HuH-7.5 (cell line): Measurements from ENCODE around the gene NKD2.
"Not testable (repeated sequence)": the region's sequence is repeated elsewhere in the genome, so short reads cannot be mapped to it uniquely, and the experiment has no call there.

Experiments used
- DNase-seq: peaks from one replicate; pipeline ENCODE4 v3.0.0; 2011; ENCODE audit warnings: low spot score

The NKD2 gene

DNA sequence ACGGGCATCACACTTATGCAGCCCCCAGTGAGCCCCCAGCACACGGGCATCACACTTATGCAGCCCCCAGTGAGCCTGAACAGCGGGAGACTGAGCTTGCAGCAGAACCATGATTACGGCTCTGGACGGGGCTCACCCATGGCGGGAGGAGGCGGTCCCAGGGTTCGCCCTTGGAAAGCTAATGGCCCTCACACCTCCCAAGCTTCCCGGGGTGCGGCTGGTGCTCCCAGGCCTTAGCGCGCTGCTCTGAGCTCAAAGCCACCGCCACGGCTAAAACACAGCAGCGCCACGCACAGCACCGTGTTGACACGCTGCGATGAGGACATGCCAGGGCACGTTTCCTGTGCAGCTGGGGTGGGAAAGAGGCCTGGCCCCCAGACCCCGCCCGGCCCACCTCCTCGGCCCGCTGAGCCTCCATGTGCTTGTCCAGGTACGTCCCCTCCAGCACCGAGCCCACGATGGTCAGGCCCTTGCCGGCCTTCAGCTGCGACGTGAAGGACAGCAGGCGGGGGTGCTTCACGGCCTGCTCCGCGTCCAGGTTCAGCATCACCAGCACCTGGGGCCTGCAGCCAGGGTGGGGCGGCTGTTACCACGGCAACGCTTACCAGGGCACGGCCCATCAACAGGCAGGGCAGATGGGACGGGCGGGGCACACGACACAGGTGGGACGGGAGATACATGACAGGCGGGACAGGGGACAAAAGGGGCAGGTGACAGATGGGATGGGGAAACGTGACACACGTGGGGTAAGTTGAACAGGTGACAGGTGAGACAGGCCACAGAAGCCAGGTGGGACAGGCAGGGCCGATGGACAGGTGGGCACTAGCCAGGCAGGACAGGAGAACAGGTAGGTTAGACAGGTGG, 64.9 kb downstream of the NKD2 start:
- no peak for DNase-seq

DNA sequence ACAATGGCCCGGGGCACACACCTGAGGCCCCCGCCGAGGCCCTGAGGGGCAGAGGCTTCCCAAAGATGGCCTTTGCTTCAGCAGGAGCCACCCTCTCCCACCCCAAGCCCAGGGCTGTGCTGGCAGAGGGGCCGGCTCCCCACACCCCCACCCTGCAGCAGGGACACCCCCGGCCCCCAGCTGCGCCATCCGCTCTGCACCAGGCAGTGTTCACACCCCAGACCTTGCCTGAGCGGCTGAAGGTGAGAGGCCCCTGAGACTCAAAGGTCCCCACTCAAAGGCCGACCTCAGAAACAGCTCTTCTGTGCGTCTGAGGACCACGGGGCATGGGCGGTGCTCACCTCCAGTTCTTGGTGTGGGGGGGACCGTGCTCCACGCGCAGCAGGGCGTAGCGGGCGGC, 65.6 kb downstream of the NKD2 start:
- no peak for DNase-seq

DNA sequence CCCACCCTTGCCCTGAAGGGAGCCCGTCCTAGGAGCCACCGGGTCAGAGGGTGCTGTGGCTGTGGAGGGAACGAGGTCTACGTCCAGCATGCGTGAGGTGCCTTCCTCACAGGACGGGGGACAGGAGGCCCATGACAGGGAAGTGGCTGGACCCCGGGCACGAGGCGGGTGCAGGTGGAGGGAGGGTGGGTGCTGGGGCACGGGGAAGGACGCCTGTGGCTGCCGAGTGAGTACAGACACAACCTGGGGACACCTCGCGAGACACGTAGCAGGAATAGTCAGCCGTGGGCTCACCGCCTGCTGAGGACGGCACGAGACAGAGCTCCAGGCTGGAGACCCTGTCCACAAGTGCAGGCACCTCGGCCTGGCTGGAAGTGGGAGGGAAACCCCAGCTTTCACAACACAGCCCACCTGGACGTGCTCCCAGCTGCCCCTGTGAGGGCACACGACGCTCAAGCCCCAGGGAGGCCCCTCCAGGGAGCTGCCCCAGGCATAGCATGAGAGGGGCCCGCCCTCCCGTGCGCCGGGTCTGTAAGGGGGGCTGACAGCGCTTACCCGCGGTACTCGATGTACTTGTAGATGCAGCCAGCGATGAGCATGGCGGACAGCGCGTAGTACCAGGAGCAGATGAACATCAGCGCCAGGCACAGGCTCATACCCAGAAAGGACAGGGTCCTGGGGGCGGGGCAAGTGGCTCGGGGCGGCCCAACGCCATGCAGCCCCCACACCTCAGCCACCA, 66.4 kb downstream of the NKD2 start:
- DNase-seq, result no peak

DNA sequence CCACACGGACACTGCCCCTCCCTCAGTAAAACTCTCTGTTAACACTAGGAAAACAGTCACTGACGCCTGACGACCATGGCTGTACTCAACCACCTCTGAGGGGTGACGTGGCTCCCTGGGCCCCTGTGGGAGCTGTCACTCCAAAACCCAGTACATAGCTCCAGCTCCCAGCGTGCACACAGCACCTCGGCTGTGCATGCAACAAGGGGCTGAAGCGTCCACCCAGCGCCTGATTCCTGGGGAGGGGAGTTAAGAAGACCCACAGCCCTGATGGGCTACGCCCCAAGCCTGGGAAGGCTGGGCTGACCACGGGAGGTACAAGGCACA, 66.9 kb downstream of the NKD2 start:
- no peak for DNase-seq

DNA sequence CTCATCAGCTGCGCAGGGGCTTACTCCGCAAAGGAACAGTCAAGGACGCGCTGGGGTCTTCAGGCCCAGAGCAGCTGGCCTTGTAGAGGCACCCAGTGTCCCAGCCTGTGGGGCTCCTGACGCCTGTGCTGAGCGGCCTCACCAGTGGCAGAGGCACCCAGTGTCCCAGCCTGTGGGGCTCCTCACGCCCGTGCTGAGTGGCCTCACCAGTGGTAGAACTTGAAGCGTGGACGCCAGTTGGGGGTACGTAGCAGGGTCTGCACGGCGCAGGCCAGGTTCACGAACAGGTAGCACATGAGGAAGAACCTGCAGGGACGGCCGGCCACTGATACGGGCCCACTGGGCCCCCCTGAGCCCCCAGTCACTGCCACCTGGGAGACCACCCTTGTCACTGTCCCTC, 67.3 kb downstream of the NKD2 start:
- DNase-seq, result no peak

DNA sequence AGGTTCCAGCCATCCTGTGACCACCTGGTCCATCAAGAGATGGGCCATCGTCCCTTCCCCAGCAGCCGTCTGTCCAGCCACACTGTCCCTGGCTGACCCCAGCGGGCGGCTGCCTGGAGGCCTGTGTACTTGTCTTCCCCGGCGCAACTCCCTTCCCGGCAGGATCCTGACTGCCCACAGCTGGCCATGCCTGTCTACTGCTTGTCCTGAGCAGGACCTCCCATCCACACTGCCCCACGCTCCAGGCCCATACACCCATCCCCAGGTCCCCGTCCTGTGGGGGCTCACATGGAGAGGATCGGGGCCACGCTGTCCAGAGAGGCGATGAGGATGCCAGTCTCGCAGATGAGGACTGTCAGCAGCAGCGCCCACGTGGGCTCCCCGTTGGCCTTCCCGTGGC, 67.8 kb downstream of the NKD2 start:
- DNase-seq, result no peak

DNA sequence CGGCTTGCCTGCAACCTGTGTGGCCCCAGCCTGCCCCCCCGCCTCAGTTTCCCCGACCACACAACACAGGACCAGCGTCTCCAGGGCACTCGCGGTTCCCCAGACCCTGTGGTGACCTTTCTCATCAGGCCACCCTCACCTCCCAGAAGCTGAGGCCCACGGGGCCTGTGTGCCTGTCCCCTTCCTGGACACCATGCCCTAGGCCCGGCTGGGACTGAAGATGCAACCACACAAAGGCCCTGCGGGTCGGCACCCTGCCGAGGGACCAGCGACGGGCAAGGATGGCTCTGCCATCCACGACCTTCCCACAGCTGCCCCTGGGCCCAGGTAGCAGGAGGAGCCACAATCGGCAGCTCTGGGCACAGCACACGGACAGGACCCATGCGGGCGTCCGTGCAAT, 68.4 kb downstream of the NKD2 start:
- no peak for DNase-seq

DNA sequence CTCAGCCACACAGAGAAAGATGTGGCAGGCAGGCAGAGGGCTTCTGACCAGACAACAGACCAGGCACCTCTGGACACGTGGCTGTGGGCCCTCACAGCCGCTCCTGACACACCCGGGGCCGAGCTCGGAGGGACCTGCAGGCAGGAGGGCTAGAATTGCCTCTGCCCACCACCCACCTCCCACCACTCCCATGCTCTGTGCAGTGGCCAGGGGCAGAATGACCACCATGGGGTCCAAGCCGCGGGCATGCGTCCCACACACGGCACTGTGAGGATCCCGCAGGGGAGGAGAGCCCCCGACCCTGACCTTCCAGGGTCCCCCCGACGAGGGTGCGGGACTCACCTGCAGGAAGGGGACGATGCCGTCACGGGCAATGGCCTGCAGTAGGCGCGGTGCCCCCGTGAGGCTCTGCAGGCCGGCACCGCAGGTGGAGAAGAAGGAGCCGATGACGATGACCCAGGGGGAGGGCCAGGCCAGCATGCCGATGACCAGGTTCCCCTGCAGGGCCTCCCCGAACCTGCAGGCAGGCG, 69.0 kb downstream of the NKD2 start:
- no peak for DNase-seq

DNA sequence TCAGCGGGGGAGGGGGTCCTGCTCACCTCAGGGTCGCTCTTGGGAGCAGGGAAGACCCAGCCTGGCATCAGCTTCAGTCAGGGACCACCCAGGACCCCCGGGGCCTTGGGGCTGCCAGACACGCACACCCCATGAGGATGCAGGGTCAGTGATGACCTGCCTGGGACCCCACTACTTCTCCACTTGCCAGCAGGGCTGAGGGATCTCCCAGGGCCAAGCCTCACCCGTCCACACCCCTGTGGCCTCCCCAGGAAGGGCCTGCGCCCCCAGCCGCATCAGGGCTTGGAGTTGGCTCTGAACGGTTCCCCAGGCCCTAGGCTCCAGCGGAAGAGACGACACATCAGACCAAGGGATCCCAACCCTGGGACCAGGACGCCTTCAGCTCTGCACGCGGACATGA, 69.6 kb downstream of the NKD2 start:
- DNase-seq, result no peak

DNA sequence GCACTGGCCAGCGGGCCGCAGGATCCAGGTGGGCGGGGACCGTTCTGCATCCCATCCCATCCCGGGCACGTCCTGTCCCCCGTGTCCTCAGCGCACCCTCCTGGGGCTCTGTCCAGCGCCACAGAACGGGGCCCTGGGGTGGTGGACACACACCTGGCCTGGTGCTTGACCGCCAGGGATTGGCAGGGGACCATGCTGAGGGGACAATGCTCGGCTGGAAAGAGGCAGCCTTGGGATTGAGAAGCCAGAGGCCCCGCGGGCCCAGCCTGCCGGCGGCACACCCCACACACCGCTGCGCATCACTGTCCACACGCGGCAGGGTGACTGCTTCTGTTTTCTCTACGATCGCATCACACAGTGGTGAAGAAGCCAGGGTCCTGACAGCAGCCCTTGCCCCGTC, 70.2 kb downstream of the NKD2 start:
- no peak for DNase-seq

DNA sequence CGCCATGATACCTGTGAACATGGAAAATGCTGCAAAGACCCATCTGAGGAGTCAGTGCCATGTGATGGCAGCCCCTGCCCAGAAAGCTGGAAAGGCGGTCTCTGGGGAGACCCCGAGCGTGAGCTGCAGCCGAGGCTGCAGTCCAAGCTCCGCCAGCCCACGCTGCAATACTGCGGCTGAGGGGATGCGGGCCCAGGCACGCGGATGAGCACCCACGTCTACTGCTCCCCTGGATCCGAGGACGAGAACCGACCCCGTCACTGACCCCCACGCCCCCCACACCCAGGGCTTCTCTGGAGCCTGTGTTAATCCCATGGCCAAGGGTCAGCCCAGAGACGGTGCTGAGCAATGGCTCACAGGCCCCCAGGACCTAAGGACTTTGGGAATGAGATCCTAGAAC, 70.9 kb downstream of the NKD2 start:
- no peak for DNase-seq

DNA sequence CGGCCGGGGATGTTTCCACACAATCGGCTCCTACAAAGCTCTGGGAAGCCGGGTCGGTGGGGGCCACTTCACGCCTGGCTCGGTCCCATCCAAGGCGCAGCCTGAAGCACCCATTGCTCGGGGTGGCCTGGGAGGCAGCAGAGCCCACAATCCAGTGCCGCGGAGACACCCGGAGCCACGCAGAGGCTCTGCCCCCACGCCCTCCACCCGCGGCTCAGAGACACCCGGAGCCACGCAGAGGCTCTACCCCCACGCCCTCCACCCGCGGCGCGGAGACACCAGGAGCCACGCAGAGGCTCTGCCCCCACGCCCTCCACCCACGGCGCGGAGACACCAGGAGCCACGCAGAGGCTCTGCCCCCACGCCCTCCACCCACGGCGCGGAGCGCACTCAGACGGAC, 71.4 kb downstream of the NKD2 start:
- DNase-seq, result no peak

DNA sequence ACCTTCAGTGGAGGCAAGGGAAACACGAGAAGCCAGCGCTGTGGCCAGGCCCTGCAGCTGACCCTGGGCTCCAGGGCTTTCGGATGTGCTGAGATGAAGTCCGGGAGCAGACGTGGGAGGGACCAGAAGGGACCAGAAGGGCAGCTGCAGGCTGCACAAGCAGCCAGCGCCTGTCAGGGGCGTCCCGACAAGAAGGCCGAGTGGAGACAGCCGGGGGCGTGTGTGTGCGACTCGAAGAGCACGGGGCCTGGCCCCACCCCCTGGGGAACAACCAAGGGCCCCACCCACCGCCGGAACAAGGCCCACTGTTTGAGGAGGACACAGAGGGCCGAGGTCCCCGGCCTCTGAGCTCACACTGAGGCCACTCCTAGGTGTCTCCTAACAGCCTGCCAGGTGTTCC, 71.8 kb downstream of the NKD2 start:
- DNase-seq, result no peak

DNA sequence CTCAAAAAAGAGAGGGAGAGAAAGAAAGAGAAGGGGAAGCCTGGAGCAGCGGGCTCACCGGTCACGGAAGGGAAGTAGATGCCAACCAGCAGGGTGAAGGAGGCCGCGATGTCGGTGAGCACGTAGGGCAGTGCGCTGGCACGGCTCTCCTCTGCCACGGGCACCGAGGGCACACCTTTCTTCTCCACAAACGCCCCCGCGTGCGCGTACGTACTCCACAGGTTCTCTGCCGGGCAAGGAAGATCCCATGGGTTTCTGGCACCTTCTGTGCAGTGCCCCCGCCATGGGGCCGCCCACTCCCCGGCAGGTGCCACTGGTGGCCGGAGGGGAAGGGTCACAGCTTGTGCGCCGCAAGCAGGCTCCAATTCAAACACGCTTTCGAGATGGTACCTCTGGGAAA, 72.9 kb downstream of the NKD2 start:
- DNase-seq, result no peak

DNA sequence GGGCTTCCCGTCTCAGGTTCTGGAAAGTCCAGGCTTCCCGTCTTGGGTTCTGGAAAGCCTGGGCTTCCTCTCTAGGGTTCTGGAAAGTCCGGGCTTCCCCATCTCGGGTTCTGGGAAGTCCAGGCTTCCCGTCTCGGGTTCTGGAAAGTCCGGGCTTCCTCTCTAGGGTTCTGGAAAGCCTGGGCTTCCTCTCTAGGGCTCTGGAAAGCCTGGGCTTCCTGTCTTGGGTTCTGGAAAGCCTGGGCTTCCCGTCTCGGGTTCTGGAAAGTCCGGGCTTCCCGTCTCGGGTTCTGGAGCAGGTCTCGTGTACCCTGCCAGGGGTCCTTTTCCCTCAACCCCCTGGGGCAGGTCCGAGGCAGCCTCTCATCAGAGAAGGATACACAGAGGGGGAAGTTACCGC, 74.4 kb downstream of the NKD2 start:
- DNase-seq, result not testable (repeated sequence)

DNA sequence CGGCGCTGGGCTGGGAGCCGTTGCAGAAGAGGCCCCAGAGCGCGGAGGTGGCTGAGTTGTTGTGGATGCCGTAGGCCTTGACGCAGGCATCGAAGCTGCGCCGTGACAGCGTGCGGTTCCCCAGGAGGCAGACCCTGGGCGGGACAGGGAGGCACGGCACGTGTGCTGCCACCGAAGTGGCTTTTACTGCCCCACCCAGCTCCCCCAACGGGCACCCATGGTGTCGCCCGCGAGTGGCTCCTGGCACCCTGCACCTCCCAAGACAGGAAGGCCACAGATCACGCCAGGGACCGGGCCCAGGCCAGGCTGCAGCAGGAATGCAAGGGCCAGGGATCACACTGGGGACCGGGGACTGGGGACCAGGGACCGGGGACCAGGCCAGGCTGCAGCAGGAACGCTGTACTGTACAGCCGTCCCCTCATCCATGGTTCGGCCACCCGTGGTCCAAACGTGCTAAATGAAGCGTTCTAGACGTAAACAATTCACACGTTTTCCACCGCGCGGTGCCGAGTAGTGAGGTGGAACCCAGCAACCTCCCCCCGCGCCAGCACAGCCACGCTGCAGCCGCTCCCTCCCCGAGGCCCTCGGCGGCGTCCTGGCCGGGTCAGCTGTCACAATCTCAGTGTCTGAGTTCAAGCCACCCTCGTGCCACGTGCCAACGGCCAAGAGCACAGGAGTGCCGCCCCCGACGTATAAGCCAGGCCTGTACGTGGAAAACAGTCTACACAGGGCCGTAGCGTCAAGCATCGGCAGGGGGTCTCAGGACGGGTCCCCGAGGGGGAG, 75.4 kb downstream of the NKD2 start:
- no peak for DNase-seq

DNA sequence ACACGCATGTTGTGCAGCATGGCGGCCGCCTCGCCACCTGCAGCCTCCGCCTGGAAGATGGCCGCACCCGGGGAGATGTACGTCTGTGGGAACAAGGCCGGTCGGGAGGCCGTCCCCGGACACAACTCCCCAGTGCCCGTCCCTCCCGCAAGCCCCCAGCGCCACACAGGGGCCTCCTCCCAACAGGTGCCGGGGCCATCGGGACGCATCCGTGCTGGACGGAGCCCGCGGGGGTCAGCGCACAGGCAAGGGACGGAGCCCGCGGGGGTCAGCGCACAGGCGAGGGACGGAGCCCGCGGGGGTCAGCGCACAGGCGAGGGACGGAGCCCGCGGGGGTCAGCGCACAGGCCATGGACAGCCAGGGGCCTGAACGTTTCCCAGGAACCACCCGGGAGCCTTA, 76.8 kb downstream of the NKD2 start:
- DNase-seq, result no peak

DNA sequence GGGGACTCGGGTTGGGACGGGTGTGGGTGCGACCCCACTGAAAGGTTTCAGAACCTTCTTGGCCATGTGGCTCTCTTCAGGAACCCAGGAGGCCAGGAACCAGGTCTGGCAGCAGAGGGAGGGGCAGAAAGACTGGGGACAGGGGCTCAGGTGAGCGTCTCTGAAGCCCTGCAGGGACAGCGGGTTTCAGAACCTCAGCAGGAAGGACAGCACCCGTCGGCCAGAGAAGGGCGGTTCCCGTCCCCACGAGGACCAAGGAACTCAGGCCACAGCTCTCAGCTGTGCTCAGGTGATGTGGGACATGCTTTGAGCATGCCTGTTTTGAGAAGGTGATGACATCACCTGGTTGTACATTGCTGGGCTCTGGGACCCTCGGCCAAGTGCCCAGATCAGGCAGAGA, 77.5 kb downstream of the NKD2 start:
- no peak for DNase-seq

DNA sequence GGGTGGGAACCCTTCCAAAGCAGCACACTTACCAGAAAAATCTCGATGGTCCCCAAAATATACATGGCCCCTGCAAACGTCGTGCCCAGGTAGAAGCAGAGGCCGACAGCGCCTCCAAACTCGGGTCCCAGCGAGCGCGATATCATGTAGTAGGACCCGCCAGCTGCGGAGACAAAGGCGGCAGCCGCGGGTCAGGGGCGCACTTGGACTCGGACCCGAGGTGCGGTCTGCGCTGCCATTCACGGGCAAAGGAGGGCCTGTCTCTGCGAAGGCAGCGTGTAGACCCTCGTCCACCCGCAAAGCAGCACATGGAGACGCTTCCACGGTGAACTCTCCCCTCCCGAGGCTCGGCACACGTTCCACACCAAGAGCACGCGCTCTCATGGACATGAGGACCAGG, 78.3 kb downstream of the NKD2 start:
- DNase-seq, result no peak

DNA sequence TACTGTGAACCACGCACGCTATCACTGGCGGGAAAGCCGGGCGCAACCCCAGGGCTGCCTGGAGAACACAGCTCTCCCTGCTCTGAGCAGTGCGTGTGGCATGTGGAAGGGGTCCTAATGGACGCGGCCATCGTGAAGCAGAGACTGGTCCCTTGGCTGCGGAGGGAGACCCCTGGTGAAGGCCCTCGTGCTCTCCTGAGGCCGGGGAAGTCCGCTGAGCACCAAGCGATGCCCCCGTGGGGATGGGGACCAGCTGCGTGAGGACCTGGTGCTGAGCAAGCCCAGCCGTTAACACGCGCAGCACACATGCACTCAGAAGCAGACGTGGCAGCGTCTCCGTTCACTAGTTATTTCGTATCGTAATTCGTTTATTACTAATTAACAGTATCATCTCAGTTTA, 78.8 kb downstream of the NKD2 start:
- DNase-seq, result no peak

DNA sequence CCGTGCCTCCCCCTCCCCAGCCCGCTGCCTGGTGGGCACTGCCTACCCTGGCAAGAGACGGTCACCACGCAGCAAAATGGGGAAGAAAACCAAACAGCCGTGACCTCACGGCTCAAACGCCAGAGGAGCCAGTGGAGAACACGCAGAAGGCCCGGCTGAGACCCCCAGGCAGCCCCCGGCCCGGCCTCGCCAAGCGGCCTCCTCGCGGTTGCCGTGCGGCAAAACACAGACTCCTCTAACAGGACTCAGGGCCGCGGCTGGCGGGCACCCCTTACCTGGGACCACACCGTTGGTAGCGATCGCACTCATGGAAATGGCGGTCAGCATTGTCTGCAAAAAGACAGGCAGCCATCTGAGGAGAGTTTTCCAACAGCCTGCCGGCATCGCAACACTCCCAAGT, 79.4 kb downstream of the NKD2 start:
- DNase-seq, result no peak
